ENCODE measurements around the gene AUTS2. TPM values are rescaled to one million over a fixed set of nuclear protein-coding genes. Genes with fewer than 3 reads are reported as not detected.

The AUTS2 gene
- total and polyA plus RNA-seq, 10 of the 15 experiments (the other 5 are each of a cell fraction or from before 2014, with no cell fraction given) = 6.4 to 55.6 (median 21.6) TPM

- POLR2A ChIA-PET = no interaction called here
- Histone ChIP-seq H3K9me3 (replicated peaks; ENCODE audit: control insufficient read depth, insufficient read depth, low read length) (no peaks in the 10 kb centered on the region), H3K9ac (ENCODE audit: control insufficient read depth, insufficient read depth, low read length) (no peak overlapping the region), H3K36me3 (ENCODE audit: control insufficient read depth in 2 of 2, insufficient read depth in 2 of 2, low read length in 1 of 2) (peaks cover 0 to 2% of the 10 kb centered on the region in 2 experiments; a peak in 2 of 4 replicates), H3K4me2 (ENCODE audit: control insufficient read depth, insufficient read depth) (no peak overlapping the region), H3K79me2 (ENCODE audit: control insufficient read depth, insufficient read depth, low read length) (no peaks in the 10 kb centered on the region), H3K27me3 (replicated peaks in 1 of 2; ENCODE audit: control insufficient read depth in 2 of 2, insufficient read depth in 2 of 2, low read length in 1 of 2) (no peaks in the 10 kb centered on the region), H2AFZ (ENCODE audit: control insufficient read depth, low read depth, low read length) (no peak overlapping the region), H3K27ac (ENCODE audit: control insufficient read depth, insufficient read depth) (no peak overlapping the region), H4K20me1 (ENCODE audit: control insufficient read depth, insufficient read depth) (no peaks in the 10 kb centered on the region), H3K4me3 (no peak overlapping the region), H3K4me1 (ENCODE audit: control insufficient read depth, insufficient read depth, low read length) (no peaks in the 10 kb centered on the region)
- no peak for ATAC-seq
- RAD21 ChIA-PET (ENCODE audit: unreplicated experiment) = no interaction called here
- intact Hi-C loops (cut with micrococcal nuclease; ENCODE audit: unreplicated experiment) = no loop called here
- SMC1A ChIA-PET (ENCODE audit: uncharacterized antibody, unreplicated experiment) = no interaction called here
- in situ Hi-C loops (cut with MboI) = no loop called here
- FAIRE-seq = no peak
- 42% methylated on average over 9 of the region's 9 CpGs for WGBS (ENCODE audit: insufficient coverage, insufficient replicate concordance, low lambda C conversion rate, missing lambda C conversion rate)
- BruUV-seq (replicated peaks) = no TSS peak
- no peak for TF ChIP-seq STAT1 (conservative IDR thresholded peaks at IDR 0.05)
- TF ChIP-seq IRF4 (IDR thresholded peaks at IDR 0.05; ENCODE audit: low read depth, low read length) = no peak
- TF ChIP-seq RCOR1 (conservative IDR thresholded peaks at IDR 0.05; ENCODE audit: low read depth, low read length) = no peak
- no peak for TF ChIP-seq EZH2 (IDR thresholded peaks at IDR 0.05; ENCODE audit: borderline replicate concordance, control insufficient read depth, low read depth, low read length)
- TF ChIP-seq CREM (IDR thresholded peaks at IDR 0.05; ENCODE audit: low read depth) = no peak
- TF ChIP-seq PML (IDR thresholded peaks at IDR 0.05; ENCODE audit: low read length) = no peak
- TF ChIP-seq SPI1 (IDR thresholded peaks at IDR 0.05; ENCODE audit: borderline replicate concordance, insufficient read depth, low read depth, low read length) = no peak
- TF ChIP-seq PKNOX1 (IDR thresholded peaks at IDR 0.05) = no peak
- TF ChIP-seq MAX (IDR thresholded peaks at IDR 0.05; ENCODE audit: low read depth, low read length) = no peak
- CTCF ChIA-PET = interaction anchor here (1.0 to 1.5 kb wide), 3 partner anchors 15 to 269 kb away, joined by 3 to 5 read pairs (median 4); no protein-coding TSS in a partner anchor
- DNase-seq (ENCODE audit: low read depth, low spot score) = no peak
Observed at GRCh38 chr7:70505886-70506285, 907.6 kb downstream of the AUTS2 start.

Measured in GM12878 (cell line).